Measurements from ENCODE around the gene SYT9.

DNA sequence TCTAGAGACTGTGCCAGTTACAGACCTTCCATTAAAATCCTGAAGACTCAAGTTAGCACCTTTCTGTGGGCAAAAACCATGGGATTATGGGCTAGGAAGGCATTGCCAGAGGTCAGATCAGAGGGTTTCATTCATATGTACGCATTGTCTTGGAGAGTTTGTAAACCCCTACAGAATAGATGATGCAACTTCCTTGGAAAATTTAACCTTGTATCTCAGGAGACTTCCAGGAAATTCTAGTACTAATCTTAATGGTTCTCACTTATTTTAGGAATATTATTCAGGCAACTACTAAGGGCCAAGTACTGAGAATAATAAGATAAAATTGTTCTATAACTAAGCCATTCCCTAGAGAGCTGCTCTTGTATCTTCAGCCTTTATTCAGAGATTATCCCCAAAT lies 240.5 kb downstream of the SYT9 start:
- TF ChIP-seq CTCF (IDR thresholded peaks at IDR 0.05) (no peak), EP300 (IDR thresholded peaks at IDR 0.05) (no peak)
